HG03045 (cell line): ENCODE results near the gene NUSAP1.
"Not testable (repeated sequence)": the region's sequence is repeated elsewhere in the genome, so short reads cannot be mapped to it uniquely, and the experiment has no call there.

ENCODE experiments used
- ATAC-seq: cut with Tn5 transposase; IDR thresholded peaks from one replicate; pipeline ENCODE4 v1.9.1; 2021; ENCODE audit warnings: mild to moderate bottlenecking, moderate library complexity; ENCODE audit not compliant: unreplicated experiment

NUSAP1 gene

GRCh38 chr15:41332194-41333025, at the start of gene NUSAP1, which contains the start of gene OIP5:
Gene NUSAP1, plus strand, starts transcription at chr15:41332881. Its CDS starts 77 bp downstream, at chr15:41332958.
Gene OIP5, minus strand, starts transcription at chr15:41332591. Its CDS starts 30 bp downstream, at chr15:41332561.
- peak; percentile 93 for ATAC-seq

- not testable (repeated sequence) for ATAC-seq
Observed at GRCh38 chr15:41282980-41283652, 49.6 kb upstream of the NUSAP1 start.

- peak; percentile 98 for ATAC-seq
Observed at GRCh38 chr15:41283653-41284426, 48.8 kb upstream of the NUSAP1 start.

GRCh38 chr15:41284427-41285177, 48.1 kb upstream of the NUSAP1 start:
- no peak for ATAC-seq

GRCh38 chr15:41285285-41285684, 47.4 kb upstream of the NUSAP1 start:
- no peak for ATAC-seq

- no peak for ATAC-seq
Observed at GRCh38 chr15:41286665-41287333, 45.9 kb upstream of the NUSAP1 start.

GRCh38 chr15:41288464-41288863, 44.2 kb upstream of the NUSAP1 start:
- no peak for ATAC-seq

GRCh38 chr15:41289953-41290352, 42.7 kb upstream of the NUSAP1 start:
- no peak for ATAC-seq

- ATAC-seq = peak; percentile 62
Observed at GRCh38 chr15:41291065-41291631, 41.5 kb upstream of the NUSAP1 start.

- ATAC-seq = no peak
Observed at GRCh38 chr15:41292521-41292920, 40.2 kb upstream of the NUSAP1 start.

- ATAC-seq = not testable (repeated sequence)
Observed at GRCh38 chr15:41301139-41301538, 31.5 kb upstream of the NUSAP1 start.

- no peak for ATAC-seq
Observed at GRCh38 chr15:41301587-41301986, 31.1 kb upstream of the NUSAP1 start.

GRCh38 chr15:41304149-41304770, 28.4 kb upstream of the NUSAP1 start:
- no peak for ATAC-seq

- no peak for ATAC-seq
Observed at GRCh38 chr15:41307679-41308078, 25.0 kb upstream of the NUSAP1 start.

- ATAC-seq = no peak
Observed at GRCh38 chr15:41309226-41309905, 23.3 kb upstream of the NUSAP1 start.

GRCh38 chr15:41320805-41321330, 11.8 kb upstream of the NUSAP1 start:
- not testable (repeated sequence) for ATAC-seq

GRCh38 chr15:41323611-41324010, 9.1 kb upstream of the NUSAP1 start:
- no peak for ATAC-seq

GRCh38 chr15:41331281-41331680, 1.4 kb upstream of the NUSAP1 start:
- ATAC-seq = no peak
